ENCODE measurements around the gene ZCCHC10.

- TF ChIP-seq CTCF (IDR thresholded peaks at IDR 0.05; ENCODE audit: insufficient read depth, low read length) = no peak
- TF ChIP-seq REST (IDR thresholded peaks at IDR 0.05; ENCODE audit: insufficient replicate concordance, low read depth) = no peak
- no peak for TF ChIP-seq POLR2AphosphoS5 (IDR thresholded peaks at IDR 0.05; ENCODE audit: low read depth)
These were observed 30.0 kb downstream of the ZCCHC10 start for GRCh38 chr5:132996307-132996706.

Data from HL-60 (cell line).